ENCODE measurements around the gene NCSTN. TPM values are rescaled to one million over a fixed set of nuclear protein-coding genes. Genes with fewer than 3 reads are reported as not detected.

The NCSTN gene
- polyA plus RNA-seq, 1 donor from 2014 or later = 21.0 TPM

- H3K36me3 ChIP-seq (ENCODE audit: insufficient read depth, low read length) = no peaks in the 10 kb centered on the region
- no peak overlapping the region for H2AFZ ChIP-seq (ENCODE audit: low read depth, low read length)
- H3K27ac ChIP-seq (ENCODE audit: low read length) = no peak overlapping the region
- no peaks in the 10 kb centered on the region for H3F3A ChIP-seq (ENCODE audit: insufficient read depth, low read length, poor library complexity, severe bottlenecking)
- TF ChIP-seq MXI1 (conservative IDR thresholded peaks at IDR 0.05; ENCODE audit: poor library complexity, severe bottlenecking) (no peak), CTCF (IDR thresholded peaks at IDR 0.05; ENCODE audit: poor library complexity, severe bottlenecking) (no peak), EZH2 (IDR thresholded peaks at IDR 0.05; ENCODE audit: borderline replicate concordance, insufficient read depth, low read length, poor library complexity, severe bottlenecking) (no peak), POLR2AphosphoS5 (IDR thresholded peaks at IDR 0.05) (no peak), REST (IDR thresholded peaks at IDR 0.05; ENCODE audit: borderline replicate concordance) (no peak), RAD21 (conservative IDR thresholded peaks at IDR 0.05) (no peak), TAF1 (IDR thresholded peaks at IDR 0.05; ENCODE audit: low read depth) (no peak), SMC3 (conservative IDR thresholded peaks at IDR 0.05; ENCODE audit: poor library complexity) (no peak), EP300 (conservative IDR thresholded peaks at IDR 0.05; ENCODE audit: poor library complexity, severe bottlenecking) (no peak)
- no peaks in the 10 kb centered on the region for H3K9me2 ChIP-seq (ENCODE audit: insufficient read depth, low read length)
- H3K9ac ChIP-seq (ENCODE audit: low read length) = no peak overlapping the region
- H4K20me1 ChIP-seq (ENCODE audit: insufficient read depth) = no peaks in the 10 kb centered on the region
- no peak overlapping the region for H3K4me2 ChIP-seq (ENCODE audit: low read length)
- no peaks in the 10 kb centered on the region for H3K27me3 ChIP-seq (ENCODE audit: insufficient read depth, low read depth, low read length)
- peaks cover 39% of the 10 kb centered on the region for H3K79me2 ChIP-seq (replicated peaks; ENCODE audit: insufficient read depth, low read length)
- no peaks in the 10 kb centered on the region for H3K9me3 ChIP-seq (ENCODE audit: low read length)
- no peak overlapping the region for H3K4me3 ChIP-seq (ENCODE audit: low read length)
Measured at GRCh38 chr1:160398823-160399222, 55.6 kb downstream of the NCSTN start.

GRCh38 chr1:160399544-160400222 lies 56.5 kb downstream of the NCSTN start:
- no peaks in the 10 kb centered on the region for H3K36me3 ChIP-seq (ENCODE audit: insufficient read depth, low read length)
- H3K4me3 ChIP-seq (ENCODE audit: low read length) = peak overlapping the region; percentile 75
- no peaks in the 10 kb centered on the region for H3K9me2 ChIP-seq (ENCODE audit: insufficient read depth, low read length)
- H3K79me2 ChIP-seq (replicated peaks; ENCODE audit: insufficient read depth, low read length) = peaks cover 48% of the 10 kb centered on the region
- H3K27me3 ChIP-seq (ENCODE audit: insufficient read depth, low read depth, low read length) = no peaks in the 10 kb centered on the region
- peak overlapping the region; percentile 92 for H3K27ac ChIP-seq (ENCODE audit: low read length)
- peak overlapping the region; percentile 97 for H3K9ac ChIP-seq (ENCODE audit: low read length)
- H4K20me1 ChIP-seq (ENCODE audit: insufficient read depth) = no peaks in the 10 kb centered on the region
- H2AFZ ChIP-seq (ENCODE audit: low read depth, low read length) = peak overlapping the region; percentile 99
- no peaks in the 10 kb centered on the region for H3F3A ChIP-seq (ENCODE audit: insufficient read depth, low read length, poor library complexity, severe bottlenecking)
- H3K4me2 ChIP-seq (ENCODE audit: low read length) = peak overlapping the region; percentile 98
- no peaks in the 10 kb centered on the region for H3K9me3 ChIP-seq (ENCODE audit: low read length)
- TF ChIP-seq POLR2AphosphoS5 (IDR thresholded peaks at IDR 0.05) (no peak), CTCF (IDR thresholded peaks at IDR 0.05; ENCODE audit: poor library complexity, severe bottlenecking) (peak; percentile 13)
